GM12892 (cell line): ENCODE data around the gene ADARB2.

Source experiments
- DNase-seq: peaks from one replicate; pipeline ENCODE4 v3.0.0; 2011; ENCODE audit not compliant: insufficient read length
- FAIRE-seq: peaks from 2 replicates; lab custom pipeline; 2011; peaks lifted over from hg19 to GRCh38; lab: Jason Lieb, UNC
- POLR2A ChIP-seq: IDR thresholded peaks from 2 replicates; pipeline ENCODE4 v1.6.1; 2011; ENCODE audit warnings: low read depth, low read length, control low read depth
- POLR2AphosphoS5 ChIP-seq: IDR thresholded peaks from 2 replicates; pipeline ENCODE4 v1.6.1; 2011; ENCODE audit warnings: low read depth, low read length, control low read depth
- TAF1 ChIP-seq: IDR thresholded peaks from 2 replicates; pipeline ENCODE4 v1.6.1; 2011; ENCODE audit warnings: low read depth, mild to moderate bottlenecking, control low read depth, low read length, borderline replicate concordance

The ADARB2 gene

DNA sequence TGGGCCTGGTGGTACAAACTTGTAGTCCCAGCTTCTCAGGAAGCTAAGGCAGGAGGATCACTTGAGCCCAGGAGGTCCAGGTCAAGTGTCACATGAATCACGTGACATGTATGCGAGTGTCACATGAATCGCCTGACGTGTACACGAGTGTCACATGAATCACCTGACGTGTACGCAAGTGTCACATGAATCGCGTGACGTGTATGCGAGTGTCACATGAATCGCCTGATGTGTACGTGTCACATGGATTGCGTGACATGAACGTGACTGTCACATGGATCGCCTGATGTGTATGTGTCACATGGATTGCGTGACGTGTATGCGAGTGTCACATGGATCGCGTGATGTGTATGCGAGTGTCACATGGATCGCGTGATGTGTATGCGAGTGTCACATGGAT is 9.5 kb upstream of the ADARB2 start:
- TF ChIP-seq TAF1 (no peak), POLR2AphosphoS5 (no peak), POLR2A (no peak)
- no peak for DNase-seq
- no peak for FAIRE-seq

DNA sequence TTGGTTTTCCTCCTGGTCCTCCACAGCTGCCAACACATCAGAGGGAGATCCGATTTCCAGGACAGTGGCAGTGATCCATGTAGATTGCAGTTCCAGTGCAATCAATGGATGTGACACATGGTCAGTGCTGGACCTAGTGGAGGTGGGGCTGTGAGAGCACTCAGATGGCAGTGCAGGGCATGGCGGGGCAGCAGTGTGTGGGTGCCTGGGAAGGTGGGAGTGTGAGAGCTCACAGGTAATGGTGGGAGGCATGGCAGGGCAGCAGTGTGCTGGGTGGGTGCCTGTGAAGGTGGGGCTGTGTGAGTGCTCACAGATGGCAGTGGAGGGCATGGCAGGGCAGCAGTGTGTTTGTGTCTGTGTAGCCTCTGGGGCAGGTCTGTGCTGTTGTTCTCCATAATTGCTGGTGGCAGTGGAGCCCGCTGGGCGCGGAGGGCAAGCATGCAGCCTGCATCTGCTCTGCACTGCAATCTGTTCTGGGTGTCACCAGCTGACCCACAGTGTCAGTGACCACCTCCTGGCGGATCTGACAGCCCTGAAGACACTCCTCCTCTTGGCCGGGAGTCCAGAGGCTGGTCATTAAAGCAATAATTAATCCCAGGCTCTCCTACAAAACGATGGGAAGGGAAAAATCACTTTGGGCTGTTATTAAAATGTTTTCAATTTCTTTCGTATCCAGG is 8.6 kb upstream of the ADARB2 start:
- TF ChIP-seq POLR2AphosphoS5, result no peak
- no peak for TF ChIP-seq POLR2A
- no peak for TF ChIP-seq TAF1
- FAIRE-seq (no peak), DNase-seq (no peak)

DNA sequence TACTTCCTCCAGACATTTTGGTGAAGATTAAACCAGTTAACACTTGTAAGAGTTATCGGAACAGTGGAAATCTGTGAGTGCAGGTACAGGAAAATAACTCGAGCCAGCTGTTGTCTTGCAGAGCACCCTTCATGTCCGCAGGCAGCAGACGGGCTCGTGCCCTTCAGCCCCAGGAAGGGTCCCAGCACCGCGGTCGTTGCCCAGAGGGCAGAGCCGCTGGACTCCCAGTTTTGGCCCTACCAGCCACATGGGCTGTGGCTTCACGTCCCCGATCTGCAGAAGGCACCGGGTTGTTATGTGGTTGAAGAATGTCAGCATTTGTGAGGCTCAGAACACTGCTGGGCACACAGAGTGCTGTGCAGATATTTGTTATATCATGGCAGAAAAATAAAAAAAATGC is 7.2 kb upstream of the ADARB2 start:
- DNase-seq, result no peak
- TF ChIP-seq POLR2AphosphoS5, result no peak
- no peak for TF ChIP-seq TAF1
- TF ChIP-seq POLR2A, result no peak
- FAIRE-seq, result no peak

- no peak for TF ChIP-seq POLR2AphosphoS5
- TF ChIP-seq TAF1, result no peak
- TF ChIP-seq POLR2A, result no peak
- FAIRE-seq, result no peak
- no peak for DNase-seq
Observed at GRCh38 chr10:1743141-1743540, 5.8 kb upstream of the ADARB2 start.

DNA sequence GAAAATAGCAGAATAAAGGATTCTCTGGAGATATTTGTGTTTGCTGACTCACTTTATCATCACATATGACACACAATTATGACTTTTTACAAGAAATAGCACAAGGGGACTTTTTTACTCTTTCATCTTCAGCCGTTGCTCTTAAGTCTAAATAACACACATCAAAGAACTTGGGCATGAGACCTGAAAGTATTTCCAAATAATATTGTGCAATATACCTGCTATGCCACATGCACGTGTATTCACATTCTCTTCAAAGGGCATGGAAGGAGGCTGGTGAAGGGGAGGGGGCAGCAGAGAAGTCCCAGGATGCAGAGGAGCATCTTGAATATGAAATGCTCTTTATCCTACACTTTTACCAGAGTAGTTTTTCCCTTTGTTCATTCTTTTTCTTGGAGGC is 4.1 kb upstream of the ADARB2 start:
- TF ChIP-seq POLR2A (no peak), TAF1 (no peak), POLR2AphosphoS5 (no peak)
- FAIRE-seq (no peak), DNase-seq (no peak)

DNA sequence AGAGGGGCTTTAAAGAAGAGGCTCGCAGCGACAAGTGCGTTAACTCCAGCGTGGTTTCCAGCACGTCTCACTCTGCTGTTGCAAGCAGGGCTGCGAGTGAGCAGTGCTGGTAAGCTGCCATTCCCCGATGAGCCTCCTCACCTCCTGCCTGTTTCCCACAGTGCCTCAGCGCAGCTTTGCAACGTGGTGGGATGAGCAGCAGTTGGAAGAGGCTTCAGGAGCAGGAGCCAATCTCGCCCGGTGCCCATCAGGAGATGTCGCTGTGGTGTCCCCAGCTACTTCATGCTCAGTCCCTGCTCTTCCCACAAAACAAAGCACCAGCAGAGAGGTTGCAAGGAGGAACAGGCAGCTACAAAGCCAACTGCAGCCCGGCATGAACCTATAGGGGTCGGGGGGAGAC is 2.4 kb upstream of the ADARB2 start:
- FAIRE-seq (no peak), DNase-seq (no peak)
- TF ChIP-seq POLR2A, result no peak
- no peak for TF ChIP-seq TAF1
- TF ChIP-seq POLR2AphosphoS5, result no peak

GRCh38 chr10:1738950-1739349 is 1.6 kb upstream of the ADARB2 start:
- peak; percentile 50 for FAIRE-seq
- no peak for DNase-seq
- TF ChIP-seq POLR2AphosphoS5, result no peak
- no peak for TF ChIP-seq TAF1
- TF ChIP-seq POLR2A, result no peak

DNA sequence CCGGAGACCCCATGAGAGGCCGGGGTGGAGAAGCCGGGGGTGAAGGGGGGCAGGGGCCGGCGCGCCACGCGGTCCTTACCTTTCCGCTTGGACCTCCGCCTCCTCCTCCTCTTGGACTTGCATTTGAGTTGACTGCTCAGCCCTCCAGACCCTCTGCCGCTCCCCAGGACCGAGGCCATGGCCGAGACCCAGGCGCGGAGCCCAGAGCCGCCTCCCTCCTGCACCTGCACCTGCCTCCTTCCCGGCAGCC is 428 bp downstream of the ADARB2 start:
- FAIRE-seq (no peak), DNase-seq (no peak)
- no peak for TF ChIP-seq POLR2A
- TF ChIP-seq TAF1, result no peak
- no peak for TF ChIP-seq POLR2AphosphoS5

DNA sequence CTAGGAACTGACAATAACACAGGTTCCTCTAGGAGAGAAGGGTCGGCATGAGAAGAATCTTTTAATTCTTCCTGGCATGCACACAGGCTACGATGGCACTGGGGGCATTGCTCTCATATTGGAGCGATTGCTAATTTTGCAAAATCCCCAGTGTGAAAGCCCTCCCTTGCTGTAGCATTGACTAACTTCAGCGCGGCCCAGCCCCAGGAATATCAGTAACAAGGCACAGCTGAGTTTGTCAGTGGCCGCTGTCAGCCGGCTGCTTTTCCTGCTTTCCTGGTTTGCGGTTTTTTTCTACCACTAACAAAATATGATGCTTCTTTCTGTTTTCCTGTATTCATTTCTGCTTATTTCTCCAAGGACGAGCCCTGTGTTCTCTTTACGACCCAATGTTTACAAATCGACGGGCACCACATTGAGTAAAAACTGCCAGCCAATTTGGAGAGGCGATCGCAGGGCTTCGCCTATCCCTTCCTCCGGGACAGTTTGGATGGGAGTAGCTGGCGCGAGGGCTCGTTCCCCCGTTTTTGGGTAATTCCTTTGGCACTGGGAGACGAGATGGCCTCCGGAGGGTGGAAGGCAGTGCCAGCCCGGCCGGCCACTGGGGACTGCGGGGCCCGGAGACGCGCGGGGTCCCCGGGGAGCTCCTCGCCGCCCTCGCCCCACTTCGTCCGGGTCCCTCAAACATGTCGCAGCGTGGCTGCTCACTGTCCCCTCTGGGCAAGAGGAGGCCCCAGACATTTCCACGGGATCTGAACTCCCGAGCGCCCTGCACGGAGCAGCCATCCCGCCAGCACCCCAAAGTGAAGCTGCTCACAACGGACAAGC is 967 bp downstream of the ADARB2 start:
- no peak for FAIRE-seq
- no peak for DNase-seq
- TF ChIP-seq TAF1 (no peak), POLR2A (no peak), POLR2AphosphoS5 (no peak)

GRCh38 chr10:1735562-1735961 is 1.8 kb downstream of the ADARB2 start:
- no peak for FAIRE-seq
- TF ChIP-seq POLR2A, result no peak
- no peak for TF ChIP-seq TAF1
- TF ChIP-seq POLR2AphosphoS5, result no peak
- DNase-seq, result no peak

DNA sequence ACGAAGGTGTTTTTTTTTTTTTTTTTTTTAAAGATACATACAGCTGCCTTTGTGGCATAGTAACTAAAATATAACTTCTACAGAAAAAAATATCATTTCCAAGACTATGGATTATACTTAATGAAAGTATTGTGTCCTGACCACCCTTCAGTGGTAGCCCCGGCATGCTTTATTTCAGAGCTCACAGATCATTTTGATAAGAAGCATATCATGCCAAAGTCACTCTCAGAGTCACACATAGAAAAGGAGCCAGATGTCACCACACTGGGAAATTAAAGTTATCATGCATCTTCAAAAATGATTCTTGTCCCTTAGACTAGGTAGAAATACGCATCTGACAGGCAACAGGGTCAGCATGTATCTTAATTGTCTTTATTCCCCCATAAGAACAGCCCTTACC is 3.0 kb downstream of the ADARB2 start:
- DNase-seq (no peak), FAIRE-seq (no peak)
- TF ChIP-seq TAF1 (no peak), POLR2AphosphoS5 (no peak), POLR2A (no peak)

DNA sequence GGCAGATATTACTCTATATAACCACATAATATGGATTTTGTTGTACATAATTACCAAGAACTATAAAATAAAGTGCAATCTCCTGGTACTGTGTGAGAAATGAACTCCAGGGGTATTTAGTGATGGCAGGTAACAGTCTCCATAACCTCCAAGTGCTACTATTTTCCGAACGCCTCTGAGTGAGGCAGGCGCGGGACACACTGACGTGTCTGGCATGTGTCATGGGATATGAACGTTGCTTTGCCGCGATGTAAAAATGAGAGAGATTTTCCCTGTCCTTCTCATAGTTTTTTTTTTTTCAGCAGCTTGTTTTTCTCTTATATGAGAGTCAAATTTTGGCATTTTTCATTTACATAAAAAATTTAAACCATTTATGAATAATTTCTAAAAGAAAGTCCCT is 3.6 kb downstream of the ADARB2 start:
- TF ChIP-seq TAF1, result no peak
- no peak for TF ChIP-seq POLR2A
- TF ChIP-seq POLR2AphosphoS5, result no peak
- FAIRE-seq (no peak), DNase-seq (no peak)
